ENCODE measurements around the gene COL6A1.

Gene COL6A1

DNA sequence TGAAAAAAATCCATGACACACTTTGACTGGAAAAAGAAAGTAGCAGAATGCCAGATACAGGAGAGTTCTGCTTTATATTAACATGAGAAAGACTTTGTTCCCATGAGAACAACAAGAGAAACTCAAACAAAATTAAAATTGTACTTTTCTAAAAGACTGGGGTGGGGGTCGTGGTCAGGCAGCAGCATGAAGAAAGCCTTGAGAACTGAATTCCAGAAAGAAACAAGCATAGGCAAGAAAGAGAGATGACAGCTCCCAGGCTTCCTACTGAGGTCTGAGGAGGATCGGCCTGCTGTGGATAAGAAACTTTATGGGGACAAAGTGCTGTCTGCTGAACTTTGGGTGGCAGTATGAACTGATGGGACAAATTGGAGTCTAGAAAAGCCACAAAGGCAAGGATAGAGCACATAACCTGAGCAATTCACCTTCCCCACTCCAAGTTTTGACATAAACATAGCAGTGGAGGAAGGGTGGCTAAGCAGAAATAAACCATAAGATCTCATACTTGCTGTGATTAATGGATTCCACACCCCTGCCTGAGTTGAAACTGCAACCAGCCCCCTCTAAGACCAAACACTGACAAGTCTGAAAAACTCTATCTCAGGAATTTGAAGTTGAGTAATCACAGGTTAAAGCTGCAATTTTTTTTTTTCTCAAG is 43.7 kb downstream of the COL6A1 start:
- H3K27ac ChIP-seq: no peak overlapping the region
- TF ChIP-seq, protein P1, sequence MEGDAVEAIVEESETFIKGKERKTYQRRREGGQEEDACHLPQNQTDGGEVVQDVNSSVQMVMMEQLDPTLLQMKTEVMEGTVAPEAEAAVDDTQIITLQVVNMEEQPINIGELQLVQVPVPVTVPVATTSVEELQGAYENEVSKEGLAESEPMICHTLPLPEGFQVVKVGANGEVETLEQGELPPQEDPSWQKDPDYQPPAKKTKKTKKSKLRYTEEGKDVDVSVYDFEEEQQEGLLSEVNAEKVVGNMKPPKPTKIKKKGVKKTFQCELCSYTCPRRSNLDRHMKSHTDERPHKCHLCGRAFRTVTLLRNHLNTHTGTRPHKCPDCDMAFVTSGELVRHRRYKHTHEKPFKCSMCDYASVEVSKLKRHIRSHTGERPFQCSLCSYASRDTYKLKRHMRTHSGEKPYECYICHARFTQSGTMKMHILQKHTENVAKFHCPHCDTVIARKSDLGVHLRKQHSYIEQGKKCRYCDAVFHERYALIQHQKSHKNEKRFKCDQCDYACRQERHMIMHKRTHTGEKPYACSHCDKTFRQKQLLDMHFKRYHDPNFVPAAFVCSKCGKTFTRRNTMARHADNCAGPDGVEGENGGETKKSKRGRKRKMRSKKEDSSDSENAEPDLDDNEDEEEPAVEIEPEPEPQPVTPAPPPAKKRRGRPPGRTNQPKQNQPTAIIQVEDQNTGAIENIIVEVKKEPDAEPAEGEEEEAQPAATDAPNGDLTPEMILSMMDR (IDR thresholded peaks at IDR 0.05; ENCODE audit: low read depth, low read length): no peak
- H3K27me3 ChIP-seq (ENCODE audit: insufficient read depth, low read depth, severe bottlenecking): no peaks in the 10 kb centered on the region
- no peak for DNase-seq
- no peaks in the 10 kb centered on the region for H3K36me3 ChIP-seq
- H3K9me3 ChIP-seq (ENCODE audit: severe bottlenecking): peaks cover 11% of the 10 kb centered on the region
- no peak overlapping the region for H3K4me3 ChIP-seq (ENCODE audit: low read depth, low read length)

DNA sequence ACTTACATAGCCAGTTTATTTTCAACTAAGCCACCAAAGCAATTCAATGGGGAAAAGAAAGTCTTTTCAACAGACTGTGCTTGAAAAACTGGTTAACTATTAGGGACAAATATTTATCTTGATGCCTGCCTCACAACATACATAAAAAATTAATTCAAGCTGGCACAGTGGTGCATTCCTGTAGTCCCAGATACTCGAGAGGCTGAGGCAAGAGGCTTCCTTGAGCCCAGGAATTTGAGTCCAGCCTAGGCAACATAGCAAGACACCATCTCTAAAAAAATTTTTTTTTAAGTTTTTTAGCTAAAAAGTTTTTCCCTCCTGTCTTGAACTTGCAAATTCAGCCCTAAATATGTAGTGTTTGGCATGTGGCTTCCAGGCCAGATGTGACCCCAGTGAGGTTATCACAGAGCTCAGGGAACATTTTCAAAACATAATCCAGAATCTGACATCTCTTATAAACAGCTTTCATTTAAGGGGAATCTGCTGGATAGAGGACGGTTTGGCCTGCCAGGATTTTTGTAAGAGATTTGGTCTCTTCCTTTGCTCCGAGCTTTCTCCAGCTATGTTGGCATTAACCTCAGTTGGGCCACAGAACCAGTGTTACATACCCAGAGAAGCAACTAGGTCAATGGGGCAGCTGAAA is 46.4 kb downstream of the COL6A1 start:
- H3K36me3 ChIP-seq: no peaks in the 10 kb centered on the region
- H3K9me3 ChIP-seq (ENCODE audit: severe bottlenecking): peaks cover 11% of the 10 kb centered on the region
- H3K27ac ChIP-seq: no peak overlapping the region
- DNase-seq: no peak
- TF ChIP-seq, protein P1 (IDR thresholded peaks at IDR 0.05; ENCODE audit: low read depth, low read length): no peak
- no peaks in the 10 kb centered on the region for H3K27me3 ChIP-seq (ENCODE audit: insufficient read depth, low read depth, severe bottlenecking)
- no peak overlapping the region for H3K4me3 ChIP-seq (ENCODE audit: low read depth, low read length)

DNA sequence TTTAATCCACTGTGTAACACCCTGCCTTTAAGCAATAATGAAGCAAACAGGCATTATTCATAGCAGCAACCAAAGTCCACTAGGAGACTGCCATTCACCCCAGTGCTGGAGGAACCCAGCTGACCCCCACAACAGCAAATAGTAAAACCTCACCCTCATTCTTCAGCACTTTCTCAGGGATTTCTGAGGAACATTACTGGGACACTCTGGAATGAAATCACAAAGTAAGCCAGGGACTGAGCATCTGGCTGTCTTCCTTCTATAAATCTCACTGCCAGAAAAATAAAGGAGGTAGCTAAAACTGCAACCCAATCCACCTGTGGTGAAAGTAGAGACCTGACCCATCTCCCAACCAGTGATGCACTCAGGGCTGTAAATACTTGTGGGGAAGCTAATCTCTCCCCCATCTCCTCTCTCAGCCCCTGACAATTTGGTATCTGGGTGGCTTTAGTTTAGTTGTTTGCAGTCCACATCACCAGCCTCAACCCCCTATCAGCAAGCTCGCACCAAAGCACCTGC is 47.1 kb downstream of the COL6A1 start:
- H3K27me3 ChIP-seq (ENCODE audit: insufficient read depth, low read depth, severe bottlenecking): no peaks in the 10 kb centered on the region
- no peaks in the 10 kb centered on the region for H3K36me3 ChIP-seq
- peaks cover 11% of the 10 kb centered on the region for H3K9me3 ChIP-seq (ENCODE audit: severe bottlenecking)
- no peak overlapping the region for H3K4me3 ChIP-seq (ENCODE audit: low read depth, low read length)
- TF ChIP-seq, protein P1 (IDR thresholded peaks at IDR 0.05; ENCODE audit: low read depth, low read length): no peak
- DNase-seq: no peak
- no peak overlapping the region for H3K27ac ChIP-seq

DNA sequence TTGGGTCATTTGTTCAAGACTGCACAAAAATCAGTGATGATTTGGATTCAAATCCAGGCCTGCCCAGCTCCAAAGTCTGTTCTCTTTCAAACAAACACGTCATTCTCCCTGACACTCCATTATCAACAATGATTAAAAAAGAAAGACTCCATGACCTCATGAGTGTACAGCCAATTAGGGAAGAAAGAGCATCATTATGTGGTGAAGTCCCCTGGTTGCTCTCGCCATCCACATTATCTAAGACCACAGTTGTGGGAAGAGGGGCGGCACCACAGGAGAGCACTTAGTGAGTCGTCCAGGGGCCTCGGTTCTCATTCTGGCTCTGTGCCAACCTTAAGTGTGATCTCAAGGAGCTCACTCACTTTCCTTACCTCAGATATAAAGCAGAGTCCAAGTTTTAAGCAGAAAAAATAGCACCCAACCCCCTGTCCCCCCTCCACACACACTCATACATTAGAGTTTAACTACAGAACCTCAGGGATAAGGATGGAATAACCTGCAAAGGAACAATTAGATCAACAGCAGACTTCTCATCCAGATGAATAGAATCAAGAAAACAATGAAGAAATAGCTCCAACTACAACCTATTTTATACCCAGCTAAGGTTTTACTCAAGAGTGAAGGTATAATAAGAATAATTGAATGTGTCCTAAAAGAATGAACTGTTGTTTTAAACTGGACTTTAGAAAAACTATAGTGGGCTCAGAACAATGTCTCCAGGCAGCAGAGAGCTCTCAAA is 47.8 kb downstream of the COL6A1 start:
- H3K27ac ChIP-seq: no peak overlapping the region
- TF ChIP-seq, protein P1 (IDR thresholded peaks at IDR 0.05; ENCODE audit: low read depth, low read length): no peak
- H3K4me3 ChIP-seq (ENCODE audit: low read depth, low read length): no peak overlapping the region
- no peaks in the 10 kb centered on the region for H3K27me3 ChIP-seq (ENCODE audit: insufficient read depth, low read depth, severe bottlenecking)
- DNase-seq: no peak
- peaks cover 11% of the 10 kb centered on the region for H3K9me3 ChIP-seq (ENCODE audit: severe bottlenecking)
- H3K36me3 ChIP-seq: no peaks in the 10 kb centered on the region

DNA sequence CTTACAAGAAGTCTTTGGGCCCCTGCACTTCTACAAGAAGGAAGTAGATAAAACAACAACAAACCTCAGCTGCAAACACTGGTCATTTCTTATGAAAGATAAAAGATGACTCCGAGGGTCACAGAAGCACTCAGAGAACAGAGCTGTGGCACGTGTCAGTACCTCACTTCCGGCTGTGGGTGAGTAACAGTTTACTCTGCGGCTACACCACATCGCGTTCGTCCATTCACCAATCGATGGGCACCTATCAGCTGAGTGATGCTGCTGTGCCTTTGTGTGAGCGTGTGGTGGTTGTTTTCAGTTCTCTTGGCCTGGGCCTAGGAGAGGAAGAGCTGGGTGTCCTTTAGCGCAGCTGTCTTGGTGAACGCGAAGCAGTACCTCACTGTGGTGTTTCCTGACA is 49.9 kb downstream of the COL6A1 start:
- Histone ChIP-seq H3K4me3 (ENCODE audit: low read depth, low read length) (no peak overlapping the region), H3K27me3 (ENCODE audit: insufficient read depth, low read depth, severe bottlenecking) (no peaks in the 10 kb centered on the region), H3K36me3 (no peaks in the 10 kb centered on the region), H3K27ac (no peak overlapping the region), H3K9me3 (ENCODE audit: severe bottlenecking) (peaks cover 11% of the 10 kb centered on the region)
- TF ChIP-seq, protein P1 (IDR thresholded peaks at IDR 0.05; ENCODE audit: low read depth, low read length): no peak
- no peak for DNase-seq

Data from WERI-Rb-1 (cell line).